GM19025 (cell line): ENCODE results near the gene RETREG3.
"Not testable (repeated sequence)": the region's sequence is repeated elsewhere in the genome, so short reads cannot be mapped to it uniquely, and the experiment has no call there.

ENCODE experiments used
- ATAC-seq: cut with Tn5 transposase; IDR thresholded peaks from one replicate; pipeline ENCODE4 v1.9.1; 2021; ENCODE audit warnings: mild to moderate bottlenecking, low read depth, moderate library complexity; ENCODE audit not compliant: unreplicated experiment

The RETREG3 gene

DNA sequence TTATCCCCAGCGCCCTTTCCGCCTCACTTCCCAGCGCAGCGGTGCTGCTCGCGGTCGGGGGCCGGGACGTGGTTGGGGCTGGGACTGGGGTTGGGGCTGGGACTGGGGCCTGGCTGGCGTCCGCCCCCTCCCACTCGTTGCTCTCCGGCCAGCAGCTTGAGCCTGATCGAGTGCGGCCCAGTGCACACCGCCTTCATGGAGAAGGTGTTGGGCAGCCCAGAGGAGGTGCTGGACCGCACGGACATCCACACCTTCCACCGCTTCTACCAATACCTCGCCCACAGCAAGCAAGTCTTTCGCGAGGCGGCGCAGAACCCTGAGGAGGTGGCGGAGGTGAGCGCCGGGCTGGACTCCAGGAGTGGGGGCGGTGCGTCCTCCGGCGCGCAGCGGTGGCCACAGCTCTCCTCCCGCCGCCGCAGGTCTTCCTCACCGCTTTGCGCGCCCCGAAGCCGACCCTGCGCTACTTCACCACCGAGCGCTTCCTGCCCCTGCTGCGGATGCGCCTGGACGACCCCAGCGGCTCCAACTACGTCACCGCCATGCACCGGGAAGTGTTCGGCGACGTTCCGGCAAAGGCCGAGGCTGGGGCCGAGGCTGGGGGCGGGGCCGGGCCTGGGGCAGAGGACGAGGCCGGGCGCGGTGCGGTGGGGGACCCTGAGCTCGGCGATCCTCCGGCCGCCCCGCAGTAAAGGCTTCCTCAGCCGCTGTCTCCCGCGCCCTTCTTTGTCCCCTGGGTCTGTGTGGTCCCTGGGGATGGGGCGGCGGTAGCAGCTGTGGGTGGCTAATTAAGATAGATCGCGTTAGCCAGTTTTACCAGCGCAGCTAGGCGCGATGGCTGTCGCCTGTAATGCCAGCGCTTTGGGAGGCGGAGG, 54.7 kb downstream of the RETREG3 start:
- peak; percentile 83 for ATAC-seq

DNA sequence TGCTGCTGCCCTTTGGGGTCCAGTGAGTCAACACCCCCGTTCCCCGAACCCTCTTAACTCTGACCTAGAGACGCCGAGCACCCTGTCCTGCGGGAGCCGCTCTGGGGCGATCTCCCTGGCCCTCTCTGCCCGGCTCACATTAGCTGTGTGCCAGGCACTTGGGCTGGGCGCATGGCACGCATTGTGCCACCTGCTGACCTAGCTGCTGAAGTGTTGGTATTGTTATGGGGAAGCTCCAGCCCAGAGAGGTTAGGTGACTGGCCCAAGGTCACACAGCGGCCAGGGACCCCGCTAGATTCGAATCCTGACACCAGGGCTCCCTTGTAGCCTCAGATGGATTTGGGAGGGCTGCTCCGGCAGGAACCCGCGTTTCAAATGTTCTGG, 55.3 kb downstream of the RETREG3 start:
- no peak for ATAC-seq

DNA sequence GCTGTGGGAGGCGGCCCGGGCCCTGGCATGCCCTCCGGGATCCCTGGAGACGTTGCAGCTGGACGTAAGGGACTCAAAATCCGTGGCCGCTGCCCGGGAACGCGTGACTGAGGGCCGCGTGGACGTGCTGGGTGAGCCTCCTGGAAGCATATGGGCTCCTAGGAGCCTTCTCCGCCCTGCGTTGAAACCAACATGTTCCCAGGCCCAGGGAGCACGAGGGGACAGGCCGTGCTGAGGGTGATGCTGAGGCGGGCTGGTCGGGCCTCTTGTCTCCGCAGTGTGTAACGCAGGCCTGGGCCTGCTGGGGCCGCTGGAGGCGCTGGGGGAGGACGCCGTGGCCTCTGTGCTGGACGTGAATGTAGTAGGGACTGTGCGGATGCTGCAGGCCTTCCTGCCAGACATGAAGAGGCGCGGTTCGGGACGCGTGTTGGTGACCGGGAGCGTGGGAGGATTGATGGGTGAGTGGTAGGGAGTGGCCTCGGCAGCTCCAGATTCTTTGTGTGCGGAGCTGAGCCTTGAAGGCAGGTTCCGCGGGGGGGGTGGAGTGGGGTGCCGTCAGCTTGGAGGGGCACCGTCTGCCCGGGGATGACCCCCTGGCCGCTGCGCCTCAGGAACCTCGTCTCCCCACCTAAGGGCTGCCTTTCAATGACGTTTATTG, 55.9 kb downstream of the RETREG3 start:
- no peak for ATAC-seq

DNA sequence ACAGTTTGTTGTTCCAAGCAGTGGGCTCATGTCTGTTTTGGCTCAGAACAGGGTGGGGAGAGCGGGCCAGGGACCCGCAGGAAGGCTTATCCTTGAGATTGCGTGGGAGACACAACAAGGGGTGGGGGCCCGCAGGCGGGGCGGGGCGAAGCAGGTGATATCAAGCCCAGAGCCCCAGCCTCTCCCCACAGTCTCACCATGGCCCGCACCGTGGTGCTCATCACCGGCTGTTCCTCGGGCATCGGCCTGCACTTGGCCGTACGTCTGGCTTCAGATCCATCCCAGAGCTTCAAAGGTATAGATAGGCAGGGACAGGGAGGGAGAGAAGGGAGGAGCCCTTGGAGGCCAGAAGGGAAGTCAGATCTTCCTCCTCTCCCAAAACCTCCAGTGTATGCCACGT, 56.4 kb downstream of the RETREG3 start, which contains the start of gene HSD17B1:
TSS of gene HSD17B1 (plus strand) at position 188 of the 400 bp plus-strand sequence. CDS start at position 199, 11 bp downstream.
- ATAC-seq, result not testable (repeated sequence)

DNA sequence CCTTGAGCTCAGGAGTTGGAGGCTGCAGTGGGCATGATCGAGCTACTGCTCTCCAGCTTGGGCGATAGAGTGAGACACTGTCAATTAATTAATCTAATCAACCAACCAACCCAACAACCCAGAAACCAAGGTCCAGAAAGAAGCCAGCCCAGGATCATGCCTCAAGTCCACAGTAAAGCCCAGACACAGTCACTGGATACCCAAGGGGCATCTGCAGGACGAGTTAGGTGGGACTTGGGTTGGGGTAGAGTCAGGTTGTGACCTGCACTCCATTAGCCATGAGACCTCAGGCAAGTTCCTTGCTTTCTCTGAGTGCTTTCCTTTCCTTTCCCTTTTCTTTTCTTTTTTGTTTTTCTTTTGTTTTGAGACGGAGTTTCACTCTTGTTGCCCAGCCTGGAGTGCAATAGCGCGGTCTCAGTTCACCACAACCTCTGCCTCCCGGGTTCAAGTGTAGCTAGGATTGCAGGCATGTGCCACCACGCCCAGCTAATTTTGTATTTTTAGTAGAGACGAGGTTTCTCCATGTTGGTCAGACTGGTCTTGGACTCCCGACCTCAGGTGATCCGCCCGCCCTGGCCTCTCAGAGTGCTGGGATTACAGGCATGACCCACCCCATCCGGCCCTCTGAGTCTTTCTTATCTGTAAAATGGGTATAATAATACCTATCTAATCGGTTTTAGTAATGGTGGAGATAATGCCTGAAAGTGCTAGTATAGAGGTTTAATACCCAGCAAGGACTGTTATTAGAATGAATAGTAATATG, 60.0 kb downstream of the RETREG3 start:
- ATAC-seq, result no peak

DNA sequence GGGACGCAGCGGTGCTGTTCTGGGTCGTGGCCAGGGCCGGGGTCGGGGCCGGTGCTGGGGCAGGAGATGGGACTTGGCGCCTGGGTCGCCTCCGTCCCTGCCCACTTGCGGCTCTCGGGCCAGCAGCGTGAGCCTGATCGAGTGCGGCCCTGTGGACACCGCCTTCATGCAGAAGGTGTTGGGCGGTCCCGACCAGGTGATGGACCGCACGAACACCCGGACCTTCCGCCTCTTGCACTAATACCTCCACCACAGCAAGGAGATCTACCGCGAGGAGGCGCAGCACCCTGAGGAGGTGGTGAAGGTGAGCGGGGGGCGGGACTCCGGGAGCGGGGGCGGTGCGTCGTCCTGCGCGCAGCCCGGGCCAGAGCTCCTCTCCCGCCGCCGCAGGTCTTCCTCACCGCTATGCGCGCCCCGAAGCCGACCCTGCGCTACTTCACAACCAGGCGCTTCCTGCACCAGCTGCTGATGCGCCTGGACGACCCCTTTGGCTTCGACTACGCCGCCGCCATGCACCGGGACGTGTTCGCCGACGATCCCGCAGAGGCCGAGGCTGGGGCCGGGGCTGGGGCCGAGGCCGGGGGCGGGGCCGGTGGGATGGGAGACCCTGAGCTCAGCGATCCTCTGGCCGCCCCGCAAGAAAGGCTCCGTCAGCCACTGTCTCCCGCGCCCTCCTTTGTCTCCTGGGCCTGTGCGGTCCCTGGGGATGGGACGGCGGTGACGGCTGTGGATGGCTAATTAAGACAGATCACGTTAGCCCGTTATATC, 60.9 kb downstream of the RETREG3 start:
- peak; percentile 69 for ATAC-seq

DNA sequence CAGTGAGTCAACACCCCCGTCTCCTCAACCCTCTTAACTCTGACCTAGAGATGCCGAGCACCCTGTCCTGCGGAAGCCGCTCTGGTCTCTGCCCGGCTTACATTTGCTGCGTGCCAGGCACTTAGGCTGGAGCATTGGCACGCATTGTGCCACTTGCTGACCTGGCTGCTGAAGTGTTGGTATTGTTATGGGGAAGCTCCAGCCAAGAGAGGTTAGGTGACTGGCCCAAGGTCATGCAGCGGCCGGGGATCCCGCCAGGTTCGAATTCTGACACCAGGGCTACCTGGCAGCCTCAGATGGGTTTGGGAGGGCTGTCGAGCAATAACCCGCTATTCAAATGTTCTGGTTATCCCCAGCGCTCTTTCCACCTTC, 61.5 kb downstream of the RETREG3 start:
- no peak for ATAC-seq

DNA sequence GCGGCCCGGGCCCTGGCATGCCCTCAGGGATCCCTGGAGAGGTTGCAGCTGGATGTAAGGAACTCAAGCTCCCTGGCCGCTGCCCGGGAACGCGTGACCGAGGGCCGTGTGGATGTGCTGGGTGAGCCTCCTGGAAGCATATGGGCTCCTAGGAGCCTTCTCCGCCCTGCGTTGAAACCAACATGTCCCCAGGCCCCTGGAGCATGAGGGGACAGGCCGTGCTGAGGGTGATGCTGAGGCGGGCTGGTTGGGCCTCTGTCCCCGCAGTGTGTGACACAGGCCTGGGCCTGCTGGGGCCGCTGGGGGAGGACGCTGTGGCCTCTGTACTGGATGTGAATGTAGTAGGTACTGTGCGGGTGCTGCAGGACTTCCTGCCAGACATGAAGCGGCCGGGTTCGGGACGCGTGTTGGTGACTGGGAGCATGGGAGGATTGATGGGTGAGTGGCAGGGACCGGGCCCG, 62.1 kb downstream of the RETREG3 start:
- no peak for ATAC-seq

DNA sequence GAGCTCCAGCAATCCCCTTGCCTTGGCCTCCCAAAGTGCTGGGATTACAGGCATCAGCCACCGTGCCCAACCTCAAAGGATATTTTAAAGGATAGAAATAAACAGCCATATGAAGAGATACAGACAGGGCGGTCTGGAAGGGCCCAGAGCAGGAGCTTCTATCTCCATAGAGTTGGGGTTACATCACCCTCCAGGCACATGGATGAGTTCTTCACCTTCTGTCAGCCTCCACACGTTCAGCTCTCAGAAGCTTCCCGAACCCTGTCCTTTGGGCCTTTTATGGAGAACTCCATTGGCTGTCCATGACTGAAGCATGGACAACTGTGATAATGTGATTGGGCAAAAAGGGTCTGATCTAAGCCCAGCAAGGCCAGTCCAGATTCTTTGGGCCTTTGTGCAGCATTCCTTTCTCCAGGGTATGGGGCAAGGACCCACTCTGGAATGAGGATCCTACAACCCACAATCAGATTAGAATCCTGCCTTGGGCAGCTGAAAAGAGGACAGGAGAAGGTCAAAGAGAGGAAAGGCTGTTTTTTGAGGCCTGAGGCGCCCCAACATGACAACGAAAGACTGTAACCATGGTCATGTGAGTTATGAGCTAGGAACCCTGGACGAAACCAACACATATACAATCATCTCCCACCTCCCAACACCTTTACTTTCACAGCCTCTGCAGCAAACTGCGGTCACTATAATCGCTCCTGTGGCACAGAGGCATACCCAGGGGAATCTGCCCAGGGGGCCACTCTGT, 63.2 kb downstream of the RETREG3 start:
- not testable (repeated sequence) for ATAC-seq

DNA sequence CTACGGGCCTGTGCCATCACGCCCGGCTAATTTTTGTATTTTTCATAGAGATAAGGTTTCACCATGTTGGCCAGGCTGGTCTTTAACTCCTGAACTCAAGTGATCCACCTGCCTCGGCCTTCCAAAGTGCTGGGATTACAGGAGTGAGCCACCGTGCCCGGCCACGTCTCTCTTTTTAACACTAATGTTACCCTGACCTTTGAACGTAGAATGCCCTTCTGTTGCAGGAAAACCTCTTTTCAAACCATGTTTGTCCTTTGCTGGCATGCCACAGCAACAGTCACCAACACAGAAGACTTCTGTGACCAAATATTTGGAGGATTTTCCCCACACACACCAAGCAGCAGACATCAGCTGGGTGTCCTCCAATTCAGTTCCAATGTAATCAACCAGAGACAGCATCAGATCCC, 64.3 kb downstream of the RETREG3 start:
- ATAC-seq, result no peak

DNA sequence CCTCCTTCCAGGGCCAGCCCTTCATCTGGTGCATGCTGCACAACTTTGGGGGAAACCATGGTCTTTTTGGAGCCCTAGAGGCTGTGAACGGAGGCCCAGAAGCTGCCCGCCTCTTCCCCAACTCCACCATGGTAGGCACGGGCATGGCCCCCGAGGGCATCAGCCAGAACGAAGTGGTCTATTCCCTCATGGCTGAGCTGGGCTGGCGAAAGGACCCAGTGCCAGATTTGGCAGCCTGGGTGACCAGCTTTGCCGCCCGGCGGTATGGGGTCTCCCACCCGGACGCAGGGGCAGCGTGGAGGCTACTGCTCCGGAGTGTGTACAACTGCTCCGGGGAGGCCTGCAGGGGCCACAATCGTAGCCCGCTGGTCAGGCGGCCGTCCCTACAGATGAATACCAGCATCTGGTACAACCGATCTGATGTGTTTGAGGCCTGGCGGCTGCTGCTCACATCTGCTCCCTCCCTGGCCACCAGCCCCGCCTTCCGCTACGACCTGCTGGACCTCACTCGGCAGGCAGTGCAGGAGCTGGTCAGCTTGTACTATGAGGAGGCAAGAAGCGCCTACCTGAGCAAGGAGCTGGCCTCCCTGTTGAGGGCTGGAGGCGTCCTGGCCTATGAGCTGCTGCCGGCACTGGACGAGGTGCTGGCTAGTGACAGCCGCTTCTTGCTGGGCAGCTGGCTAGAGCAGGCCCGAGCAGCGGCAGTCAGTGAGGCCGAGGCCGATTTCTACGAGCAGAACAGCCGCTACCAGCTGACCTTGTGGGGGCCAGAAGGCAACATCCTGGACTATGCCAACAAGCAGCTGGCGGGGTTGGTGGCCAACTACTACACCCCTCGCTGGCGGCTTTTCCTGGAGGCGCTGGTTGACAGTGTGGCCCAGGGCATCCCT, 65.7 kb downstream of the RETREG3 start:
- no peak for ATAC-seq

DNA sequence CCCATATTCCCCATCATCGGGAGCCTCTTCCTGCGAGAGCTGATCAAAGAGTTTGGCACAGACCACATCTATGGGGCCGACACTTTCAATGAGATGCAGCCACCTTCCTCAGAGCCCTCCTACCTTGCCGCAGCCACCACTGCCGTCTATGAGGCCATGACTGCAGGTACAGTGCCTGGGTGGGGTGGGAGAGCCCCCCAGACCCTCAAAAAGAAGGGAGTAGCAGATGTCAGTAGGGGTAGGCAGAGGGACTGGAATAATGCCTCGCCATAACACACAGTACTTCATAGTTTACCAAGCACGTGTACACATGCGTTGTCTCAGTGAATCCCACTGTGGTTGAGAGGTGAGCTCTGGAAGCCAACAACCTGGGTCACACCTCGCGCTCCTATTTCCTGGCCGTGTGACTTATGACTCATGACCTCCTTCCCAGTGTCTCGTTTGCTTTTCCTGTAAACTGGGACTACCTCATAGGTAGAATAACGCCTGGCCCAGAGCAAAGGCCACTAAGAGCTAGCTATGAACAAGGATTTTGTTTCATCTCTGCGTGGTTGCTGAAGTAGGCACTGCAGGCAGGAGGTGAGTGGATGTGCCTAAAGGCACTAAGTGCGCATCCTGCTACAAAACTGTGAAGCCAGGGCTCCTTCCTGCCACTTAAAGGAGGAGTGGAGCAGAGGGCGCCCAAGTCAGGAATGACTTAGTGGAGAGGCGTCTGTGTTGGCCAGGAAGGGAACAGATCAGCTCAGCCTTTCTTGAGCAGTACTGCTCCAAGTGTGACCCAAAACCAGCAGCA, 67.9 kb downstream of the RETREG3 start:
- no peak for ATAC-seq

DNA sequence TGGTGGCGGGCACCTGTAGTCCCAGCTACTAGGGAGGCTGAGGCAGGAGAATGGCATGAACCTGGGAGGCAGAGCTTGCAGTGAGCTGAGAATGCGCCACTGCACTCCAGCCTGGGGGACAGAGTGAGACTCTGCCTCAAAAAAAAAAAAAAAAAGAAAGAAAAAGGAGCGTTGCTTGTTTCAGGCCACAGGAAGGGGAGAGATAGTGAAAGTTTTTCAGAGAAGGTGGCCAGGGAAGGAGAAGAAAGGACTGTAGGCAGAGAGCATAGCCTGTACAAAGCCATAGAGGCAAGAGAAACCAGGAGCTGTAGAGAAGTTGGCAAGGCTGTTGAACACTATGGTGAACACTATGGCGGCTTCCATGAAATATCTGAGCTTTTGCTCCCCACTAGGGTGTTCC, 68.6 kb downstream of the RETREG3 start:
- not testable (repeated sequence) for ATAC-seq

DNA sequence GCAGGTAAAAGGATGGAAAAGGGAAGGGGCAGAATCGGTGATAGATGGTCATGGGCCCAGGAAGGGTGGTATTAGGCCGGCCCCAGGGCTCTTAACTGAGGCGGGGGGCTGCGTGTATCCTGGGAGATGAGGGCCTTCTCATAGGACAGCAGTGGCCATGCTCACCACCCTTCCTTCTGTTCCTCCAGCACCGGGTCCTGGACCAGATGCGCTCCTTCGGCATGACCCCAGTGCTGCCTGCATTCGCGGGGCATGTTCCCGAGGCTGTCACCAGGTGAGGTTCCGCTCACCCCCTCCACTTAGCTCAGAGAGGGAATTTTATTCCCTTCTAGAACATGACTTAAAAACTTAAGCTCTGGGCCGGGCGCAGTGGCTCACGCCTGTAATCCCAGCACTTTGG, 70.7 kb downstream of the RETREG3 start:
- ATAC-seq, result no peak

DNA sequence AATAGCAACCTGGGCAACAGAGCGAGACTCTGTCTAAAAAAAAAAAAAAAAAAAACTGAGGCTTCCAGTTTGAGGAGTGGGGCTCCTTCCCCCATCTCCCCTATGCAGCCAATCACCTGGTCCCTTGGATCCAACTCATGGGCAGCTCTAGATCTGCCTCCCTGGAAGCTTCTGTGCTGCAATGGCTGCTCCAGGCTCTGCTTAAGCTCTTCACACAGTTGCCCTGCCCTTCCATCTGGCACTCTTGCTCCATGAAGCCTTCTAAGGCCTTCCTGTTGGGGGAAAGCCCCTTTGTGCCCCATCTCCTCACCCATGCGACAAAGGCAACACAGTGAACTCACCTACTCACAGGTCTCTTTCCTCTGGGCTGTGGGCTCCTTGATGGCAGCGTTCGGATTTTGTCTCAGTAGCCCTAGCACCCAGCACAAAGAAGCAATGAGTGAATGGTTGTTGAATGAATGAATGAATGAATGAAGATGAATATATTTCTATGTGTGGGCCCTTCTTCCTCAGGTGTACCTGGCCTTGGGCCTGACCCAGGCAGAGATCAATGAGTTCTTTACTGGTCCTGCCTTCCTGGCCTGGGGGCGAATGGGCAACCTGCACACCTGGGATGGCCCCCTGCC, 71.2 kb downstream of the RETREG3 start:
- ATAC-seq, result no peak

DNA sequence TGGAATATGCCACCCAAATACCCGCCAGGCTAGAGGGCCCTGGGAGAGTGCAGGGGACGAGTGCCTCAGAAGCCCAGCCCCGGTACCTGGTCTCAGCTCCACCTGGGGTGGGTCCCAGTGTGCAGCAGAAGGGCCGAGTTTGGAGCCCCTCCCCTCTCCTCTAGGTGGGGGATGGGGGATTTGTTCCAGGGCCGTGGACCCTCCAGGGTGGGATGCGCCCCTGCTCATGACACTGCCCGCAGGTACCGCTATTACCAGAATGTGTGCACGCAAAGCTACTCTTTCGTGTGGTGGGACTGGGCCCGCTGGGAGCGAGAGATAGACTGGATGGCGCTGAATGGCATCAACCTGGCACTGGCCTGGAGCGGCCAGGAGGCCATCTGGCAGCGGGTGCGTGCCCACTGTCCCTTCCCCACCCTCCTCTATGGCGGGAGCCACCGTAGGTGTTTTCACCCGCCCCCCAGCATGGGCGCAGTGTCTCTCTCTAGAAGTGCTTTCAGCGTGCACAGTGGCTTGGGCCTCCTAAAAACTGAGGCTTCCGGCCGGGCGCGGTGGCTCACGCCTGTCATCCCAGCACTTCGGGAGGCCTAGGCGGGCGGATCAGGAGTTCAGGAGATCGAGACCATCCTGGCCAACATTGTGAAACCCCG, 71.9 kb downstream of the RETREG3 start:
- no peak for ATAC-seq
